Transverse colon (tissue), 4 donors: ENCODE results near the gene IAH1.

ENCODE experiments used
- CTCF ChIP-seq, 5 experiments: fragments of 200-600 bp in 3 of 5; fragments of 450-650 bp in 2 of 5; sonication (generic) in 3 of 5; IDR thresholded peaks; 1 replicate in 2 of 5; 2 replicates in 3 of 5; pipeline ENCODE4 v1.5.1; 2016 to 2017; ENCODE audit warnings: antibody characterized with exemption in 5 of 5, inconsistent platforms in 3 of 5, mild to moderate bottlenecking in 2 of 5, moderate library complexity in 1 of 5
- EP300 ChIP-seq: sonication (generic); formaldehyde crosslinking; IDR thresholded peaks from one replicate; pipeline ENCODE4 v1.6.1; 2017; ENCODE audit warnings: antibody characterized with exemption, low read depth
- POLR2A ChIP-seq: fragments of 450-650 bp; IDR thresholded peaks from one replicate; pipeline ENCODE4 v1.6.1; 2016; ENCODE audit warnings: antibody characterized with exemption, mild to moderate bottlenecking, moderate library complexity
- POLR2AphosphoS5 ChIP-seq, 3 donors: sonication (generic); formaldehyde crosslinking; IDR thresholded peaks; one replicate each; pipeline ENCODE4 v1.6.1; 2016; ENCODE audit warnings: antibody characterized with exemption in 3 of 3

DNA sequence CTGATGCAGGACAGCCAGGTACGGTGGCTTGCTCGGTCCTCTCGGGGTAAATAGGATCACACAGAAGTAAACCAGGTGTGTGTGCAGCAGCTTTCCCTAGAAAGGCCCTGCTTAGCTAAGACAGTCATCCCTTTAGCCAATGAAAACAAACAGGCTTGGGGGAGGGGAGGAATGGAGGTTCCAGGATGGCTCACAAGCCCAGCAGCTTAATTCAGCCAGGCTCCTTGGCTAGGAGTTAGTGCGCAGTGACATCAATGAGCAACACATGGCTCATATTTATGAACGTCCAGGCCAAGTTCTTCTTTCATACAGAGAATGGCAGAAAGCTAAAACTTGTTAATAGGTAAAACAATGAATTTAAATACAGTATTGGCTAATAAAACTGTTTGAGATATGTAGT, 10.2 kb downstream of the IAH1 start:
- TF ChIP-seq POLR2A (no peak), CTCF (IDR thresholded peaks at IDR 0.05) (no peak), EP300 (no peak), POLR2AphosphoS5 (IDR thresholded peaks at IDR 0.05) (no peak)
